Measurements from ENCODE around the gene OR6Y1. TPM values are rescaled to one million over a fixed set of nuclear protein-coding genes. Genes with fewer than 3 reads are reported as not detected.

The OR6Y1 gene
- total RNA-seq: not detected

- Histone ChIP-seq H3K27me3 (no peaks in the 10 kb centered on the region), H3K36me3 (replicated peaks in 1 of 2; ENCODE audit: insufficient read depth in 1 of 2, low read depth in 2 of 2) (no peaks in the 10 kb centered on the region), H3K4me3 (no peak within 1 kb of the TSS), H3K9me3 (no peaks in the 10 kb centered on the region), H3K27ac (no peak within 1 kb of the TSS), H3K4me1 (no peaks in the 10 kb centered on the region)
- 60 to 63% methylated on average over 3 of the region's 3 CpGs for WGBS, 2 donors
- TF ChIP-seq POLR2A (IDR thresholded peaks at IDR 0.05) (no peak), CTCF (IDR thresholded peaks at IDR 0.05) (no peak)
- DNase-seq: no peak
- intact Hi-C loops (cut with DNase I): no loop called here
- no peak for ATAC-seq
Measured at GRCh38 chr1:158554352-158554751, at the start of gene OR6Y1. Gene OR6Y1, minus strand, starts transcription at chr1:158554405. Its CDS starts 6,300 bp downstream, at chr1:158548105.

DNA sequence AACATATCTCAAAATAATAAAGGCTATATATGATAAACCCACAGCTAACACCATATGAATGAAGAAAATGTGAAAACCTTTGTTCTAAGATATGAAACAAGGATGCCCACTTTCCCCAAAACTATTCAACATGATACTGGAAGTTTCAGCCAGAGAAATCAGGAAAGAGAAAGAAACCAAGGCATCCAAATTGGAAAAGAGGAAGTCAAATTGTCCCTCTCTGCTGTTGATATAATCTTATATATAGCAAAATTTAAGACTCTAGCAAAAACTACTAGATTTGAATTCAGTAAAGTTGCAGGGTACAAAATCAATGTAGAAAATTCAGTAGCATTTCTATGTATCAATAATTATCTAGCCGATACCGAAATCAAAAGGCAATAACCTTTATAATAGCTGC is 46.5 kb upstream of the OR6Y1 start:
- intact Hi-C loops (cut with DNase I): no loop called here
- no peaks in the 10 kb centered on the region for H3K4me1 ChIP-seq
- 86 to 89% methylated on average over 2 of the region's 2 CpGs for WGBS, 2 donors
- no peaks in the 10 kb centered on the region for H3K36me3 ChIP-seq (replicated peaks in 1 of 2; ENCODE audit: insufficient read depth in 1 of 2, low read depth in 2 of 2)
- no peak overlapping the region for H3K27ac ChIP-seq
- H3K9me3 ChIP-seq: peaks cover 0 to 2% (median 0%) of the 10 kb centered on the region in 3 donors
- no peaks in the 10 kb centered on the region for H3K27me3 ChIP-seq
- H3K4me3 ChIP-seq: no peak overlapping the region
- DNase-seq (no peak), ATAC-seq (no peak)
- TF ChIP-seq CTCF (IDR thresholded peaks at IDR 0.05): no peak
- TF ChIP-seq POLR2A (IDR thresholded peaks at IDR 0.05): no peak

GRCh38 chr1:158586942-158587341 is 32.7 kb upstream of the OR6Y1 start:
- no peaks in the 10 kb centered on the region for H3K36me3 ChIP-seq (replicated peaks in 1 of 2; ENCODE audit: insufficient read depth in 1 of 2, low read depth in 2 of 2)
- no peaks in the 10 kb centered on the region for H3K27me3 ChIP-seq
- ATAC-seq: no peak
- H3K4me3 ChIP-seq: no peak overlapping the region
- no peaks in the 10 kb centered on the region for H3K4me1 ChIP-seq
- H3K9me3 ChIP-seq: peaks cover 0 to 12% (median 0%) of the 10 kb centered on the region in 3 donors
- 79% methylated on average over 1 of the region's 1 CpG for WGBS, 2 donors
- TF ChIP-seq CTCF (IDR thresholded peaks at IDR 0.05) (no peak), POLR2A (IDR thresholded peaks at IDR 0.05) (no peak)
- no peak for DNase-seq
- intact Hi-C loops (cut with DNase I): no loop called here
- H3K27ac ChIP-seq: no peak overlapping the region

DNA sequence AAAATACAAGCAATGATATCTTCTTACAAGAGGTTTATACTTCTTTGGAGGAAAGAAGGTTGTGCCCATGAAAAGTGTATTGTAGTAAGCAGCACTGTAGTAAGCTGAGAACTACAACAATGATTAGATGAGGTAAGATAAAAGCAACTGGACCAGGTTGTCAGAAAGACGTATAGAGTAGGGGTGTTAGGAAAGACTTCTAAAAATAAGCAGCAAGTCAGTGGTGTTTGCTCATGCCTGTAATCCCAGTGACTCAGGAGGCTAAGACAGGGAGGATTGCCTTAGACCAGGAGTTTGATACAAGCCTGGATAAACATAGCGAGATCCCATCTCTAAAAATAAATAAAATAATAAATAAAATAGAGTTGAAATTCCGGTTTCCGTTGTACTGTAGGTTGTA is 29.8 kb upstream of the OR6Y1 start:
- H3K27ac ChIP-seq: no peak overlapping the region
- peaks cover 0 to 12% (median 0%) of the 10 kb centered on the region in 3 donors for H3K9me3 ChIP-seq
- WGBS, 2 donors: 45 to 58% methylated on average over 4 of the region's 4 CpGs
- ATAC-seq (no peak), DNase-seq (no peak)
- H3K36me3 ChIP-seq (replicated peaks in 1 of 2; ENCODE audit: insufficient read depth in 1 of 2, low read depth in 2 of 2): no peaks in the 10 kb centered on the region
- no peaks in the 10 kb centered on the region for H3K4me1 ChIP-seq
- no peaks in the 10 kb centered on the region for H3K27me3 ChIP-seq
- TF ChIP-seq POLR2A (IDR thresholded peaks at IDR 0.05) (no peak), CTCF (IDR thresholded peaks at IDR 0.05) (no peak)
- intact Hi-C loops (cut with DNase I): no loop called here
- H3K4me3 ChIP-seq: no peak overlapping the region

DNA sequence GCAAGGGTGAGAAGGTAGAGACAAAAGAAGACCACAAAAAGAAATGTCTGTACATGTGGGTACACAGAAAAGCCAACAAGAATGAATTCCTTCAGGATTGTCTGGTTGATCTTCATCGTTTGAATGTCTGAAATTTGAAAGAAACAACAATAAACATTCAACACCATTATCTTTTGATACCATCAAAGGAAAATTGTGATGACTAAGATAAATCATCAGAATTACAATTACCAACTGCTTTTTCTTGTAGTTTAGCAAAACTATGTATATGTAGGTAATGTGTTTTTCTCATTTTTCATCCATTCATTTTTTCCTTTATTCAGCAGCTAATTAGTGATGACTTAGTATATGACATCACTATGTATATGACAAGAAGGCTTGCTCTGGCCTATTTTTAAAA is 25.5 kb upstream of the OR6Y1 start, which contains the start of gene OR10X1:
TSS of gene OR10X1 (minus strand) at position 167 of the 400 bp plus-strand sequence. CDS start at position 167, 0 bp downstream.
- no peak within 1 kb of the TSS for H3K27ac ChIP-seq
- no peaks in the 10 kb centered on the region for H3K36me3 ChIP-seq (replicated peaks in 1 of 2; ENCODE audit: insufficient read depth in 1 of 2, low read depth in 2 of 2)
- no peak within 1 kb of the TSS for H3K4me3 ChIP-seq
- H3K4me1 ChIP-seq: no peaks in the 10 kb centered on the region
- 32 to 49% methylated on average over 1 of the region's 1 CpG for WGBS, 2 donors
- H3K9me3 ChIP-seq: no peaks in the 10 kb centered on the region
- ATAC-seq (no peak), DNase-seq (no peak)
- H3K27me3 ChIP-seq: no peaks in the 10 kb centered on the region
- TF ChIP-seq CTCF (IDR thresholded peaks at IDR 0.05) (no peak), POLR2A (IDR thresholded peaks at IDR 0.05) (no peak)
- intact Hi-C loops (cut with DNase I): no loop called here
